IPS-18c (cell line): ENCODE results near the gene UBLCP1.
"Not testable (repeated sequence)": the region's sequence is repeated elsewhere in the genome, so short reads cannot be mapped to it uniquely, and the experiment has no call there.

Experiments used
- H3K4me3 ChIP-seq: 2 replicates; pipeline ENCODE4 v1.7.0; 2013; ENCODE audit warnings: low read depth, mild to moderate bottlenecking, low read length, moderate library complexity; ENCODE audit not compliant: insufficient read depth
- H3K9me3 ChIP-seq: one replicate; pipeline ENCODE4 v1.6.1; 2013; ENCODE audit warnings: mild to moderate bottlenecking, low read length, moderate library complexity; ENCODE audit not compliant: control insufficient read depth, insufficient read depth

The UBLCP1 gene

DNA sequence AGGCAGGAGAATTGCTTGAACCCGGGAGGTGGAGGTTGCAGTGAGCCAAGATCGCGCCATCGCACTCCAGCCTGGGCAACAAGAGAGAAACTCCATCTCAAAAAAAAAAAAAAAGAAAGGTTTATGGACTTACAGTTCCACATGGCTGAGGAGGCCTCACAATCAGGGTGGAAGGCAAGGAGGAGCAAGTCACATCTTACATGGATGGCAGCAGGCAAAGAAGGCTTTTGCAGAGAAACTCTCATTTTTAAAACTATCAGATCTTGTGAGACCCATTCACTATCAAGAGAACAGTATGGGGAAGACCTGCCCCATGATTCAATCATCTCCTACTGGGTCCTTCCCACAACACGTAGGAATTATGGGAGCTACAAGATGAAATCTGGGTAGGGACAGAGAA is 34.2 kb downstream of the UBLCP1 start:
- H3K4me3 ChIP-seq, H3K9me3 ChIP-seq: not testable (repeated sequence)

DNA sequence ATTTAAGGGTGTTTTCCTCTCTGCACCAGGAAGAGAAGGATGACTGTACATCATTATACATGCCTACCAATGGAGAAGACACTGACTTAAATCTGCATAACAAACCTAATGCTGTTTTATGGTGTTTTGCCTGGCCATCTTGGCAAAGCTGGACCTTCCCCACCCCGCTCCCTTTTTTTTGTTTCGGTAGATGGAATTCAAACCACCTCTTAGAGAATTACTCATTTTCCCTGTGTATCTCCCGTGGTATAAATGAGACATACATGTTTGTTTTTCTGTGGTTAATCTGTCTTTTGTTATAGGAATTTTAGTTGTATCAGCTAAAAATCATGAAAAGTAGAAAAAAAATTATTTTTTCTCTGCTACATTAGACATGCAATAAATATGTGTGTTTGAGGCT is 38.4 kb downstream of the UBLCP1 start:
- Histone ChIP-seq H3K9me3 (peaks cover 6% of the 10 kb centered on the region), H3K4me3 (no peak overlapping the region)

DNA sequence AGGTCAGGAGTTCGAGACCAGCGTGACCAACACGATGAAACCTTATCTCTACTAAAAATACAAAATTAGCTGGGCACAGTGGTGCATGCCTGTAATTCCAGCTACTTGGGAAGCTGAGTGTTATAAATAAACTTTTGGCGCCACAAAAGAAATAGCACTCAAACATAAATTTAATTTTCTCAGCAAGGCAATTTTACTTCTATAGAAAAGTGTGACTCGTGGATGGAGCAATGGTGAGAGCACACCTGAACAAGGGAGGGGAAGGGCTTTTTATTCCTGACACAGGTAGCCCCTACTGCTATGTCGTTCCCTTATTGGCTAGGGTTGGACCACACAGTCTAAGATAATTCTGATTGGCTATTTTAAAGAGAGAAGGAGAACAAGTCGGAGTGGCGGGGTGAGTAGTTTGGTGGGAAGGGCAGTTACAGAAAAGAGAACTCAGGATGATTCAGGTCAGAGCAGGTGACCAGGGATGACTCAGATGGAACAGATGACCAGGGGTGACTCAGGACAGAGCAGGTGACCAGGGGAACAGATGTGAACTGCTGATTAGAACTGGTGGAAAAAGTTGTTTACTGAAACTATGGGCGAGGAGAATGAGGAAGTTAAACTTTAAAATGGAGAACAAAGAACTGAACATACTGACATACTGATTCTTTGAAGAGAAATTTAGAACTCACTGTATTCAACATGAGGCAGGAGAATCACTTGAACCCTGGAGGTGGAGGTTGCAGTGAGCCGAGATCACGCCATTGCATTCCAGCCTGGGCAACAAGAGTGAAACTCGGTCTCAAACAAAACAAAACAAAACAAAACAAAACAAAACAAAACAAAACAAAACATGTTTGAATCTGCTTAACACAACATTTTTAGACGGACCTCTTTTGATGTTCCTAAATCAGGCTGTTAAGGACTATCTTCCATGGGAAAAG is 39.1 kb downstream of the UBLCP1 start:
- H3K4me3 ChIP-seq, H3K9me3 ChIP-seq: not testable (repeated sequence)

DNA sequence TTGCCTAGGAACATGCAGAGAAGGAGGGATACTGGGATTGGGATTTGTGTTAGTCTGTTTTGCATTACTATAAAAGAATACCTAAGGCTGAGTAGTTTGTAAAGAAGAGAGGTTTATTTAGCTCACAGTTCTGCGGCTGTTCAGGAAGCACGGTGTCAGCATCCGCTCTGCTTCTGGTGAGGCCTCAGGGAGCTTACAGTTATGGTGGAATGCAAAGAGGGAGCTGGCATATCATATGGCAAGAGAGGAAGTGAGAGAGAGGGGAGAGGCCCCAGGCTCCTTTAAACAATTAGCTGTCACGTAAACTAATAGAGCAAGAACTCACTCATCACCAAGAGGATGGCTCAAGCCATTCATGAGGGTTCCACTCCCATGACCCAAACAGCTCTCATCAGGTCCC is 40.2 kb downstream of the UBLCP1 start:
- H3K4me3 ChIP-seq = no peak overlapping the region
- peaks cover 4% of the 10 kb centered on the region for H3K9me3 ChIP-seq

DNA sequence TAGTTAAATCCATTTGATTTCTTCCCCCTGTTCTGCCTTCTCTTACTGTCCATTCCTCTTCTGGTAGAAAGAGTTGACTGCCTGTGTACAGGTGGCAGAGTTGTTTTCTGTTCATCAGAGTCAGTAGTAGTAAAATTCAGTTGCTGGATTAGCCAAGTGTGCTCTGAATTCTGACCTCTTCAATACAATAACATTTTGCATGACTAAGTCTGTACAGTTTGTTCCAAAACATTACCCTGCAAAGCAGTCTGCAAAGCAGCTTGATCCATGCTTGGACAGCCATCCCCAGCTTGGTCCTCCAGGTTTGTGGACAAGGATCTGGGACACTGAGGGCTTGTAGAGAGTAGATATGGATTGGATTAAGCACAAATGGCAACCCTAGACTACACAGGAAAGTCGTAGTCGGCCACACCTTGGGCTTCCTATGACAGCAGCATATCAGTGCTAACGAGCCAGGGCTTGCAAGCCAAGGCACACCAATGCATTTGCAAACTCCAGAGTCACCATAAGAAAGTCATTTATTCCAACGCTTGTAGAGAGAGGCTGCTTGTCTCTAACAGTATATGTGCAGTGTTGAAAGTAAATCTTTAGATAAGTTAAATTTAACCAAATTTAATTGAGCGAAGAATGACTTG is 42.0 kb downstream of the UBLCP1 start:
- Histone ChIP-seq H3K9me3 (peaks cover 4% of the 10 kb centered on the region), H3K4me3 (no peak overlapping the region)

DNA sequence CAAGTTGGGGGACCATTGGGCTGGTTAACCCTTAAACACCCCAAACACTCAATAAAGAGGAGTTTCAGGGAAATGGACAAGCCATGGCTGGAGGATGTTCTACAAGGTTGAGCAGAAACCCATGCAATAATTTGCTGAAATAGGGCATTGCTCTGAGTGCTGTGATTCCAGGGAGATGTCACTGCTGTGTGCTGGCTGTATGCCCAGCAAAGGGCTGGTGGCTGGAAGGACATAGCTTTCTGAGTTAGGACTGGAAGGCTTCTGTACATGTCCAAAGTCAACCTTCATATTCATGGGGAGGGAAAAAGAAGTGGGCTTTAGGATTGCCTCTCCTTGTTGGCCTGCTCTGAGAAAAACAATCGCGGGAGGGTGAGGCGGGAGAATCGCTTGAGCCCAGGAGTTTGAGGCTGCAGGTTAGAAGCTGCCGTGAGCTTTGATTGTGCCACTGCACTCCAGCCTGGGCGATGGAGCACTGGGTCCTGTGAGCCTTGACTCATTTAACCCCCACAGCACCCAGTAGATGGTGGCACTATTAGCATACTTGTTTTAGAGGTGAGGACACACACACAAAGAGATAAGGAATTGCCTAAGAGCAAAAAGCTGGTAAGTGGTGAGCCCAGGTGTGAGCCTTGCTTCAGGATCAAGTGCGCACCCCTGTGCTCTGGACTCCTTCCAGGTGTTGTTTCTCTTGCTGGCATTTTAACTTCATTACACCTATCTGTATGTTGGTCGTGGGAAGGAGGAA is 46.8 kb downstream of the UBLCP1 start:
- peaks cover 2% of the 10 kb centered on the region for H3K9me3 ChIP-seq
- H3K4me3 ChIP-seq = peak overlapping the region; percentile 34; the same call in 1 of the 2 replicates

DNA sequence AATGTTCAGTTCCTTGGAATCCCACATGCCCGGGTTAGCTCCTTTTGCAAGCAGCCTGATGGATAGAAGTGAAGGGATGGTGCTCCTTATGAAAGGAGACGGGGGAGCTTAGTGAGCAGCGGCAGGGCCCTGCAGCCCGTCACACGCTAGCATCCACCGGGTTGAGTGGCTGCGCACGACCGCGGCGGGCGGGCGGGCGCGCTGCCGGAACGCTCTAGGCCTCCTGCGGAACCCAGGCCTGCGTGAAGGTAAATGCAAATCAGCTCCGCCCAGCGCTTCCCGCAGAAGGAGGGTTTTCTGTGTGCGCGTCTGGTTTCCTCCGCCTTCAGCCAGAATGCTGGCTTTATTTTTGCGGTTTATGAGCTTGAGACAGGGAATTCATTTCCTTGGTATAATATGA is 47.4 kb downstream of the UBLCP1 start:
- Histone ChIP-seq H3K4me3 (peak overlapping the region; percentile 34; the same call in 1 of the 2 replicates), H3K9me3 (peaks cover 2% of the 10 kb centered on the region)

DNA sequence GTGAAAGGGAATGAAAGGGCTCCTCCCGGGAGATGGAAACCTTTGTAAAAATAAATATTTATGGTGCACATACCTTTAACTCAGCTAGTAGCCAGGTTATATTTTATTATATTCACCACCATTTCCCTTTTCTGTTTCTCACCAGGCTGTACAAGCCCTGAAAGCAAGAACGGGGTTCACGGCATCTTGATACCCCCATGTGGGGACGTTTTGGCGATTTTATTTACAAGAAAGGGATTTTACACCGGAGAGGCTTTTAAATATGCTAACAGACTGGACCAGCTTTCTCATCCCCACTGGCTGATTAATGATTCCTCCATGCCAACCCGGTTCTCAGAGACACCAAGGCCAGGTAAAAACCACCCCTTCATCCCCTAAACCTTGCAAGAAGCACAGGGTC is 48.0 kb downstream of the UBLCP1 start:
- no peak overlapping the region for H3K4me3 ChIP-seq
- H3K9me3 ChIP-seq = peaks cover 2% of the 10 kb centered on the region

DNA sequence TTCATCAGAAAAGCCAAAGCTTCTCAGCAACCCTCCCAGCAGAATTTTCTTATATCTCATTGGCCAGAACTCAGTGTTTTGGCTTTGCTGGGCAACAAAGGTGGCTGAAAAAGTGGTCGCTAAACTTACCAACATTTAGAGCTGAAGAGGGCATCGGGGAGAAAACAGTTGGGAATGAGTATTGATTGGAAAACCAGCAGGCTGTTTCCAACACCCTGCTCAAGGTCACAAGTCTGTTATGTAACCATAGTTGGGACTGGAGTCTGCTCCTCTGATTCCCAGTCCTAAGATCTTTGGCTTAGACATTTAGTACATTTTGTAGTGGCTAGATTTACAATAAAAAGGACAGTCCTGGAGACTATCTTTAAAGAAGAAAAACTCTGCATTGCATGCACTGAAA is 50.1 kb downstream of the UBLCP1 start:
- H3K4me3 ChIP-seq = no peak overlapping the region

DNA sequence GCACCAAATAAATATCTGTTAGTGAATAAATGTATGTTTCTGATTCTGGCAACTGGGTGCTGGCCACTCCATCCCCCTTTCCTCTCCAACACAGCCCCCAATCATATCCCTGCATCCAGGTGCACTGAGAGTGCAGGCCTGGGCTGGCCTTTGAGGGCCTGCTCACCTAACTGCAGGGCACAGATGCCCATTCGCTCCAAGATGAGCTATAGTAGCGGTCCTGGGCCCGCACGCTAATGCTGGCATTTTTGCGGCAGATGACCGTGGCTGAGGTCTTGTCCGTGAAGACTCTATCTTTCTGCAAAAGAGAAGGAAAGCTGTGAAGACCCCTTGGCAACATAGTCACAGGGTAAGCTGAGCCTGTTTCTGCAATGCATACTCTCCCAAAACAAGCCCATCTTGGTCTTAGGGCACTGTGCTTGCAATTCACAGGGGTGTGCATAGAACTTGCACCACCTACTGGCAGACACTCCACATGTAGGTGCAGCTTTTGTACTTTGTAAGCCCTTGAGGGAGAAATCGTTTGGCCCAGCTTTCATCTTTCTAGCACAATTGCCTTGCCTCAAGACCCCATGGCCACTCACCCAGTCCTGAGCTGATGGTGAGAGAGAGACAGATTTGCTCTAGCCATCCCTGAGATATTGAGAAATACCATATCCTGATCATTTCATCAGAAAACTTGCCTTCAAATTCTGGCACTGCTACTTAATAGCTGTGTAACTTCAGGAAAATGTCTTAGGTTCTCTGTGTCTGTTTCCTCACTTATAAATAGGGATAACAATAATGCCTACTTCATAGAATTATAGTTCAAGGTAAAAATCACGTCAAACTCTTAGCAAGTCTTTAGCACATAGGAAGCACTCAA is 53.7 kb downstream of the UBLCP1 start:
- H3K4me3 ChIP-seq = no peak overlapping the region
- no peaks in the 10 kb centered on the region for H3K9me3 ChIP-seq

More for the DNA sequence above, 50.1 kb downstream of the UBLCP1 start:
- H3K9me3 ChIP-seq = peaks cover 2% of the 10 kb centered on the region

DNA sequence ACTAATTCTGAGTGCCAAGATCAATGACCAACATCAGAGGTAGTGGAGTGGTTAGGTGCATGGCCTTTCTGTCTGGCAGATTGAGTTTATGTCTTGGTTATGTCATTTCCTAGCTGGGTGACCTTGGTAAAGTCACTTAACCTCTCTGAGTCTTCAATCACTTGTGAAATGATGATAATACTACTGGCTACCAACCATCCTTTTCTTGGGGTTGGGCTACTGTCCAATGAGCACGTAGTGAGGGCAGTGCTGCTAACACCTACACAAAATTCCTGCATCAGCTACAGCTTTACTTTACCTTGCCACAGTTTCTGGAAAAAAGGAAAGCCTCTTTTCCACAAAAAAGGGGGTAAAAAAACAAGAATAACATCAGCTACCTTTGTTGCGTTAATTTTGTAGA is 54.8 kb downstream of the UBLCP1 start:
- H3K4me3 ChIP-seq = no peak overlapping the region

DNA sequence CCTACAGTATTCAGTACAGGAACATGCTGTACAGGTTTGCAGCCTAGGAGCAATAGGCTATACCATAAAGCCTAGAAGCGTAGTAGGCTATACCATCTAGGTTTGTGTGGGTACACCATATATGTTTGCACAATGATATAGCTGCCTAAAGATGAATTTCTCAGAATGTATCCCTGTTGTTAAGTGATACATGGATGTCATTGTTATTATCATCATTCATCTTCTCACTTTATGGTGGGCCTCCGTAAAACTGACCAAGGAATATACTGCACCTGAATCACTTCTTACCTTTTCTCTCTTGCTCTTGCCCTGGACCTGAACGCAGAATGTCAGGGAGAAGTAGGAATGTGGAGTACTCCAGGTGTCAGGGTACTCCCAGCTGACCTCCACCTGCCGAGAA is 55.4 kb downstream of the UBLCP1 start:
- Histone ChIP-seq H3K9me3 (no peaks in the 10 kb centered on the region), H3K4me3 (no peak overlapping the region)

More for the DNA sequence above, 54.8 kb downstream of the UBLCP1 start:
- H3K9me3 ChIP-seq = no peaks in the 10 kb centered on the region

DNA sequence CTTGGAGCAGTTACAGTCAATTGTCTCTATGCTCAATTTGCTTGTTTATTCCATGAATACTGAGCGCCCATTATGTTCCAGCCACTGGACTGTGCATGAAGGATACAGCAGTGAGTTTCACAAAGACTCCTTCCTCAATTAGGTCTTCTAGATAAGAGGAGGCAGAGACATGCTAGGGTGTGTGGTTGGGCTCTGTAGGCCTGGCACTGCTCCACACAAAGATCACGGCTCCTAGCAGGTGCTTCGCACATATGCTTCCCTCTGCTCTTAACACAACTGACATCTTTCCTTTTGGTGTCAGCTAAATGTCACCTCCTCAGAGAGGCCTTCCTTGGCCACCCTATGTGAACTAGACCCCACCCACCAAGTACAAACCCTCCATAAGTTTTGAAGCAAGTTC is 56.3 kb downstream of the UBLCP1 start:
- Histone ChIP-seq H3K9me3 (no peaks in the 10 kb centered on the region), H3K4me3 (no peak overlapping the region)

DNA sequence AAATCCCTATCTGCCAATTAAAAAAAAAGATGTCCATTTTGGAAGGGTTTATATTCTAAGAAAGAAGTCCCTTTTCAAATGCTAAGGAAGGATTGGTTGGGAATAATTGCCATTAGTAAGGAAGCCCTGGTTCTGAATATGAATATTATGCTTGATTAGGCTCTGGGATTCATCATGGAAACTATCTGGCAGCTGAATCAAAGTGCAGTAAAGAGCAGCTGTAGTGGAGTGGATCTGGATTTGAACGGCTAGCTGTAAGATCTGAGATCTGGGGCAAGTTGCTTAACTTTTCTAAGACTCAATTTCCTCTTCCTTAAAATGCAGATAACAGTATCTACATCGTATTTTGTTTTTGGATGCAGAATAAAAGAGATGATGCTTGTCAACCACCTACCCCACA is 56.7 kb downstream of the UBLCP1 start:
- Histone ChIP-seq H3K9me3 (no peaks in the 10 kb centered on the region), H3K4me3 (no peak overlapping the region)

DNA sequence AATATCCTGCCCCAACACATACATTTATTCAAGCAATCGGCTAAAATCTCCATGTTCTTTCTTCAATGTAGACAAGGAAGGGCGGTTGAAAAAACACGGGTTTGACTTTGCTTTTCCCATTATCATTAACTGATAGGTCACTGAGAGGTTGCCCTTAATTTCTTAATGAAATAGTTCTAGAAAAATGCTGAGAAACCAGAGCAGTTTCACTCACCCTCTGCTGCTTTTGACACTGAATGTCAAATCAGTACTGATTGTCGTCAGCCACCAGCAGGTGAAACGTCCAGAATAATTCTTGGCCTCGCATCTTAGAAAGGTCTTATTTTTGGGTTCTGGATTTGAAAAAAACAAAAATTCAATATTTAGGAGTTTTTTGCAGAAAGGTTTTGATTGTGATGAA is 59.1 kb downstream of the UBLCP1 start:
- Histone ChIP-seq H3K9me3 (no peaks in the 10 kb centered on the region), H3K4me3 (no peak overlapping the region)

DNA sequence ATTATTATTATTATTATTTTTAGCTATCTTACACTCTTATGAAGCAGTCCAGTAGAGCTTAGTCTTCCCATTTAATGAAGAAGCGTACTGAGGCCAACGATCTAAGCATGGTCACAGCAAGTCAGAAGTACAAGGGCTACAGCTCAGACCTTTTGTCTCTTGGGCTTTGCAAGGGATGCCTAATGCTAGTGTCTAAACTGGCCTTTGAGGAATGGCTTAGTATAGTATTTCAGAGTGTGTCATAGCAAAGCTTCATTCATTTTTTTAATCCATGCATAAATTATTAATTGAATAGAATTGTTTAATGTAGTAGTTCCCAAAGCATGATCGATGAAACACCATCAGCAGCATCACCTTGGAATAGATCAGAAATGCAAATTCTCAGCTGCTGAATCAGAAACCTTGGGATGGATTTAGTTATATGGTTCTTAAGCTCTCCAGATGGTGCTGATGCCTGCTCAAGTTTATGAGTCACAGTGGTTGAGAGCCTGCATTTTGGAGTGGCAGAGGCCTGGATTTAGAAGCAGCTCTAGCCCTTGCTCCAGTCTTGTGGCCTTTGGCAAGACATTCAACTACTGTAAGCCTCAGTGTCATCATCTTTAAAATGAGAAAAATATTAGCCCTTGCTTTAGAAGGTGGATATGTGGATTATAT is 61.1 kb downstream of the UBLCP1 start:
- Histone ChIP-seq H3K9me3 (no peaks in the 10 kb centered on the region), H3K4me3 (no peak overlapping the region)
